GM21619 (cell line): ENCODE measurements around the gene RMND5A.

Source experiments
- ATAC-seq: cut with Tn5 transposase; IDR thresholded peaks from one replicate; pipeline ENCODE4 v1.9.1; 2021; ENCODE audit not compliant: unreplicated experiment

The RMND5A gene

GRCh38 chr2:86760371-86760770 lies 40.3 kb downstream of the RMND5A start:
- no peak for ATAC-seq

- ATAC-seq = no peak
Measured at GRCh38 chr2:86764661-86765309, 44.7 kb downstream of the RMND5A start.

GRCh38 chr2:86765310-86765695 lies 45.2 kb downstream of the RMND5A start:
- ATAC-seq = no peak

GRCh38 chr2:86768189-86768949 lies 48.3 kb downstream of the RMND5A start:
- no peak for ATAC-seq

GRCh38 chr2:86769838-86770237 lies 49.7 kb downstream of the RMND5A start:
- ATAC-seq = no peak

GRCh38 chr2:86770816-86771301 lies 50.8 kb downstream of the RMND5A start:
- no peak for ATAC-seq

GRCh38 chr2:86772611-86773010 lies 52.5 kb downstream of the RMND5A start:
- no peak for ATAC-seq

GRCh38 chr2:86774862-86775261 lies 54.8 kb downstream of the RMND5A start:
- no peak for ATAC-seq

GRCh38 chr2:86775338-86775737 lies 55.2 kb downstream of the RMND5A start:
- no peak for ATAC-seq

- no peak for ATAC-seq
Measured at GRCh38 chr2:86776532-86776931, 56.4 kb downstream of the RMND5A start.

- ATAC-seq = no peak
Measured at GRCh38 chr2:86778957-86779356, 58.9 kb downstream of the RMND5A start.

- ATAC-seq = no peak
Measured at GRCh38 chr2:86779971-86780370, 59.9 kb downstream of the RMND5A start.

GRCh38 chr2:86781363-86781762 lies 61.3 kb downstream of the RMND5A start:
- no peak for ATAC-seq

GRCh38 chr2:86782748-86783147 lies 62.7 kb downstream of the RMND5A start:
- ATAC-seq = no peak

- peak; percentile 94 for ATAC-seq
Measured at GRCh38 chr2:86783615-86784339, 63.7 kb downstream of the RMND5A start.

GRCh38 chr2:86785456-86785855 lies 65.4 kb downstream of the RMND5A start:
- ATAC-seq = no peak

GRCh38 chr2:86786001-86786536 lies 66.0 kb downstream of the RMND5A start:
- no peak for ATAC-seq

- ATAC-seq = no peak
Measured at GRCh38 chr2:86787736-86788135, 67.6 kb downstream of the RMND5A start.

GRCh38 chr2:86788165-86788564 lies 68.1 kb downstream of the RMND5A start:
- no peak for ATAC-seq

- ATAC-seq = no peak
Measured at GRCh38 chr2:86788881-86789686, 69.0 kb downstream of the RMND5A start.

- ATAC-seq = no peak
Measured at GRCh38 chr2:86789687-86790133, 69.6 kb downstream of the RMND5A start.
